ENCODE results near the gene AP1G2.

AP1G2 gene

GRCh38 chr14:23518709-23519108 is 48.9 kb downstream of the AP1G2 start:
- DNase-seq (ENCODE audit: low spot score) = no peak

GRCh38 chr14:23517650-23518326 is 49.8 kb downstream of the AP1G2 start:
- DNase-seq (ENCODE audit: low spot score) = no peak

- no peak for DNase-seq (ENCODE audit: low spot score)
Measured at GRCh38 chr14:23514644-23514957, 53.0 kb downstream of the AP1G2 start.

GRCh38 chr14:23513818-23514643 is 53.6 kb downstream of the AP1G2 start:
- DNase-seq (ENCODE audit: low spot score) = no peak

- DNase-seq (ENCODE audit: low spot score) = no peak
Measured at GRCh38 chr14:23513005-23513817, 54.4 kb downstream of the AP1G2 start.

- no peak for DNase-seq (ENCODE audit: low spot score)
Measured at GRCh38 chr14:23512156-23512555, 55.4 kb downstream of the AP1G2 start.
